HEK293 (cell line): Measurements from ENCODE around the gene SLC16A4.

Source experiments
- CTCF ChIP-seq: fragments of 450-650 bp; formaldehyde crosslinking; IDR thresholded peaks from 2 replicates; pipeline ENCODE4 v1.5.1; 2016; ENCODE audit warnings: missing biosample characterization, missing genetic modification characterization
- EGR2 ChIP-seq: fragments of 450-650 bp; formaldehyde crosslinking; IDR thresholded peaks from 2 replicates; pipeline ENCODE4 v1.5.1; 2016; ENCODE audit warnings: low read depth, missing biosample characterization, missing genetic modification characterization
- ELK4 ChIP-seq: IDR thresholded peaks from 2 replicates; pipeline ENCODE4 v1.6.1; 2011; ENCODE audit warnings: mild to moderate bottlenecking, low read depth, low read length, borderline replicate concordance
- FEZF1 ChIP-seq: fragments of 450-650 bp; formaldehyde crosslinking; IDR thresholded peaks from 2 replicates; pipeline ENCODE4 v1.5.1; 2016; ENCODE audit warnings: missing biosample characterization, missing genetic modification characterization
- HOXD13 ChIP-seq: sonication (generic); formaldehyde crosslinking; IDR thresholded peaks from 2 replicates; pipeline ENCODE4 v1.8.0; 2022; ENCODE audit warnings: missing genetic modification reagents, borderline replicate concordance
- KLF17 ChIP-seq: fragments of 450-650 bp; formaldehyde crosslinking; IDR thresholded peaks from 2 replicates; pipeline ENCODE4 v1.5.1; 2016; ENCODE audit warnings: missing biosample characterization, missing genetic modification characterization
- MYNN ChIP-seq: fragments of 450-650 bp; formaldehyde crosslinking; IDR thresholded peaks from 2 replicates; pipeline ENCODE4 v1.5.1; 2016; ENCODE audit warnings: missing biosample characterization, missing genetic modification characterization, borderline replicate concordance
- PRDM1 ChIP-seq: fragments of 450-650 bp; formaldehyde crosslinking; IDR thresholded peaks from 2 replicates; pipeline ENCODE4; 2016; ENCODE audit warnings: missing biosample characterization, missing genetic modification characterization
- PRDM10 ChIP-seq: fragments of 450-650 bp; formaldehyde crosslinking; IDR thresholded peaks from 2 replicates; pipeline ENCODE4 v1.5.1; 2016; ENCODE audit warnings: missing biosample characterization, missing genetic modification characterization
- SP3 ChIP-seq: fragments of 450-650 bp; formaldehyde crosslinking; IDR thresholded peaks from 2 replicates; pipeline ENCODE4 v1.5.1; 2016; ENCODE audit warnings: missing biosample characterization, missing genetic modification characterization
- YY2 ChIP-seq: fragments of 450-650 bp; formaldehyde crosslinking; IDR thresholded peaks from 2 replicates; pipeline ENCODE4 v1.5.1; 2016; ENCODE audit warnings: missing biosample characterization, missing genetic modification characterization
- ZBTB26 ChIP-seq: fragments of 450-650 bp; formaldehyde crosslinking; optimal IDR thresholded peaks from 2 replicates; pipeline ENCODE3; 2016; ENCODE audit warnings: missing biosample characterization, mild to moderate bottlenecking, missing genetic modification characterization
- ZNF10 ChIP-seq: fragments of 450-650 bp; formaldehyde crosslinking; IDR thresholded peaks from 2 replicates; pipeline ENCODE4 v1.5.1; 2017; ENCODE audit warnings: missing biosample characterization, missing genetic modification characterization
- ZNF140 ChIP-seq: fragments of 450-650 bp; formaldehyde crosslinking; IDR thresholded peaks from 2 replicates; pipeline ENCODE4 v1.5.1; 2016; ENCODE audit warnings: missing biosample characterization, missing genetic modification characterization
- ZNF157 ChIP-seq: fragments of 450-650 bp; formaldehyde crosslinking; IDR thresholded peaks from 2 replicates; pipeline ENCODE4 v1.5.1; 2016; ENCODE audit warnings: missing biosample characterization, missing genetic modification characterization
- ZNF175 ChIP-seq: fragments of 450-650 bp; formaldehyde crosslinking; IDR thresholded peaks from 2 replicates; pipeline ENCODE4 v1.5.1; 2016; ENCODE audit warnings: missing biosample characterization, missing genetic modification characterization
- ZNF184 ChIP-seq: fragments of 450-650 bp; IDR thresholded peaks from 2 replicates; pipeline ENCODE4 v1.5.1; 2018; ENCODE audit warnings: missing biosample characterization, mild to moderate bottlenecking, missing genetic modification characterization
- ZNF214 ChIP-seq: fragments of 450-650 bp; formaldehyde crosslinking; IDR thresholded peaks from 2 replicates; pipeline ENCODE4 v1.5.1; 2017; ENCODE audit warnings: missing biosample characterization, mild to moderate bottlenecking, missing genetic modification characterization, borderline replicate concordance
- ZNF354C ChIP-seq: fragments of 450-650 bp; formaldehyde crosslinking; IDR thresholded peaks from 2 replicates; pipeline ENCODE4 v1.5.1; 2016; ENCODE audit warnings: missing biosample characterization, missing genetic modification characterization, low read depth, borderline replicate concordance
- ZNF433 ChIP-seq: fragments of 450-650 bp; formaldehyde crosslinking; IDR thresholded peaks from 2 replicates; pipeline ENCODE4 v1.5.1; 2016; ENCODE audit warnings: missing biosample characterization, missing genetic modification characterization, low read depth
- ZNF510 ChIP-seq: fragments of 450-650 bp; formaldehyde crosslinking; IDR thresholded peaks from 2 replicates; pipeline ENCODE4 v1.5.1; 2018; ENCODE audit warnings: mild to moderate bottlenecking, missing genetic modification characterization, missing biosample characterization; ENCODE audit not compliant: insufficient replicate concordance
- ZNF529 ChIP-seq: fragments of 450-650 bp; formaldehyde crosslinking; IDR thresholded peaks from 2 replicates; pipeline ENCODE4 v1.5.1; 2017; ENCODE audit warnings: missing genetic modification characterization, missing biosample characterization; ENCODE audit not compliant: insufficient replicate concordance
- ZNF544 ChIP-seq: fragments of 450-650 bp; formaldehyde crosslinking; IDR thresholded peaks from 2 replicates; pipeline ENCODE4 v1.5.0; 2017; ENCODE audit warnings: missing biosample characterization, missing genetic modification characterization
- ZNF585B ChIP-seq: fragments of 450-650 bp; formaldehyde crosslinking; IDR thresholded peaks from 2 replicates; pipeline ENCODE4 v1.5.1; 2016; ENCODE audit warnings: missing biosample characterization, missing genetic modification characterization
- ZNF629 ChIP-seq: fragments of 450-650 bp; formaldehyde crosslinking; IDR thresholded peaks from 2 replicates; pipeline ENCODE4 v1.5.1; 2017; ENCODE audit warnings: missing biosample characterization, missing genetic modification characterization
- ZNF658 ChIP-seq: fragments of 450-650 bp; formaldehyde crosslinking; IDR thresholded peaks from 2 replicates; pipeline ENCODE4; 2016; ENCODE audit warnings: missing biosample characterization, missing genetic modification characterization
- ZNF660 ChIP-seq: fragments of 450-650 bp; IDR thresholded peaks from 2 replicates; pipeline ENCODE4 v1.5.1; 2018; ENCODE audit warnings: missing biosample characterization, mild to moderate bottlenecking, missing genetic modification characterization
- ZNF701 ChIP-seq: fragments of 450-650 bp; formaldehyde crosslinking; IDR thresholded peaks from 2 replicates; pipeline ENCODE4 v1.5.1; 2016; ENCODE audit warnings: missing biosample characterization, missing genetic modification characterization
- ZNF707 ChIP-seq: fragments of 450-650 bp; formaldehyde crosslinking; IDR thresholded peaks from 2 replicates; pipeline ENCODE4 v1.5.1; 2016; ENCODE audit warnings: missing biosample characterization, missing genetic modification characterization
- ZNF785 ChIP-seq: fragments of 450-650 bp; formaldehyde crosslinking; IDR thresholded peaks from 2 replicates; pipeline ENCODE4 v1.5.1; 2016; ENCODE audit warnings: missing biosample characterization, missing genetic modification characterization
- ZSCAN30 ChIP-seq: fragments of 450-650 bp; IDR thresholded peaks from 2 replicates; pipeline ENCODE4 v1.5.1; 2018; ENCODE audit warnings: missing biosample characterization, mild to moderate bottlenecking, missing genetic modification characterization, moderate library complexity

SLC16A4 gene

GRCh38 chr1:110339407-110340206, 51.2 kb downstream of the SLC16A4 start (continued):
- TF ChIP-seq ZNF658 (tag by site-specific recombination) (no peak), YY2 (tag by site-specific recombination) (peak; percentile 91), ZNF354C (tag by site-specific recombination) (no peak), ZNF585B (tag by site-specific recombination) (no peak), ZNF433 (tag by site-specific recombination) (no peak), MYNN (peak; percentile 42; the same call in 1 of the 2 replicates), ZNF10 (tag by site-specific recombination) (no peak), ZNF660 (no peak), CTCF (peak; percentile 82), EGR2 (tag by site-specific recombination) (peak; percentile 83), SP3 (tag by site-specific recombination) (0 out of 2 replicates have a peak, but pooled peaks have one; percentile 28), ZNF510 (tag by site-specific recombination) (no peak), ZNF214 (tag by site-specific recombination) (no peak), ZNF701 (no peak), ZNF184 (tag by site-specific recombination) (no peak), ZBTB26 (peak; percentile 80), ZNF175 (no peak), HOXD13 (CRISPR knock-in tag) (no peak), ZNF785 (tag by site-specific recombination) (no peak), PRDM10 (tag by site-specific recombination) (0 out of 2 replicates have a peak, but pooled peaks have one; percentile 54), ELK4 (no peak), ZSCAN30 (peak; percentile 69; the same call in 1 of the 2 replicates), KLF17 (tag by site-specific recombination) (peak; percentile 28; the same call in 1 of the 2 replicates), PRDM1 (no peak), ZNF140 (tag by site-specific recombination) (no peak), ZNF629 (tag by site-specific recombination) (0 out of 2 replicates have a peak, but pooled peaks have one; percentile 21), FEZF1 (tag by site-specific recombination) (no peak), ZNF544 (tag by site-specific recombination) (no peak), ZNF529 (tag by site-specific recombination) (no peak), ZNF707 (tag by site-specific recombination) (no peak), ZNF157 (tag by site-specific recombination) (no peak)
